HG02571 (cell line): Measurements from ENCODE around the gene LRRC1.

Experiments used
- ATAC-seq: cut with Tn5 transposase; IDR thresholded peaks from one replicate; pipeline ENCODE4 v1.9.1; 2021; ENCODE audit warnings: mild to moderate bottlenecking, moderate library complexity; ENCODE audit not compliant: unreplicated experiment

Gene LRRC1

DNA sequence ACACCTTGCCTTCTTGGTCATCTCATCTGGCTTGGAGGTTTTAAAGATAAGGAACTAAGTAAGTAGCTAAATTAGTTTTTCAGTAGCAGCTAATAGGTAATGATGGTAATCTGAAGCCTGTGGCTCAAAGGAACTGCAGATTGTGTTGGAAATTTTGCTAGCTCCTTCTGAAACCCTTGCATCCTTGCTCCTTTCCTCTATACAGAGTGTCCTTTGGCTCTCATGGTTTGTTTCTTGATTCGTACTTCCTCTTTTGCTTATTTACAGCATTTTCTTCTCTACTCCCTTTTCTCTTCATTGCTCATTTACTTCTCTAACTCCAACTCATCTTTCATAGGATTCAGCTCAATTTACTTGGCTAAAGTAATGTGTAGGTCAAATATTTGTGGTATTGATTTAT, 19.0 kb downstream of the LRRC1 start:
- ATAC-seq = no peak

DNA sequence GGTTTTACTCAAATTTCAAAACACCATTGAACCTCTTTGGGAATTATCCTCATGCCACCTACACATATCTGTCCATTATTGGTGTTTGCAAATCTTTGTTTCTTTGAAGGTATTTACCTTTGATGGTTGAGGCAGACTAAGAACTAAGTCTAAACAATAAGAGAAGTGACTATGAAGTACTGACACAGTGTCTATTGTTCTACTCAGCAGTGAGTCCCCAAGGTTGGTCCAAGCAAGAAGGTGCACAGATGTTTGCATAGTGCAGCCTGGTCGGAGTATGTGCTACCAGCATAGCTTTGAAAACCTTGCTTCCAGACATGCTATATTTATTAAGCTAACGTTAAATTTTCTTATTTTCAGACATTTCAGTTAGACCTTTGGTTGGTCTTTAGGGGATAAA, 19.5 kb downstream of the LRRC1 start:
- no peak for ATAC-seq

GRCh38 chr6:53815381-53816119, 20.7 kb downstream of the LRRC1 start:
- no peak for ATAC-seq

GRCh38 chr6:53818858-53819609, 24.2 kb downstream of the LRRC1 start:
- ATAC-seq = no peak

DNA sequence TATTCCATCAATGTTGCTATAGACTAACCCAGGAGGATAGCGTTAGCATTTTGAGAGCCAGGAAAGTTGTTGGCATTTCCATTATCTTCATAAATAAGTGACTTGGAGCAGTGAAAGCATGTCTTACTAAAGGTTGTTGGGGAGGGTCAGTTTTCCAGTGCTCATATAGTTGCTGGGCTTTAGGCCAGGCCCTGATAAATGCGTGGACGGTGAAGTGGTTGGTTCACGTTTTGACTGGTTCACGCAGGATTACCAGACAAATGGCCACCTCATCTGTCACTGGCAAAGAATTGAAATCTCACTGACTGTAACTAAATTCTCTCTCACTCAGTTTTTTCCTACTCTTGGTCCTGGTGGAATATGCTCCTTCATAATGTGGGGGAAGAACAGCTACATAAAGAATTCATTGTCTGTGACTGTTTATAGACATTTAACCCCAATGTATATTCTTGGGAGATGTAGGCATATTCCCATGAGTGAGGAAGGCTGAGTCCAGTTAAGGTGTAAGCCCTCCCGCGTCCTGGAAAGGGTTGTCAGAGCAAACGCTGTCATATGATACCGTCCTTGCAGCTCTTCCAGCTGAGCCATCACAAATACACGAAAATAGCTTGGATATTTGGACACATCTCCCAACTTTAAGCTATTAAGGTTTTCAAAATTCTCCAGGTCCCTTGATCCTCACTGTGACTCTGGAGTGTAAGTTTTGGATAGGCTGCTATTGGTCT, 27.8 kb downstream of the LRRC1 start:
- no peak for ATAC-seq

DNA sequence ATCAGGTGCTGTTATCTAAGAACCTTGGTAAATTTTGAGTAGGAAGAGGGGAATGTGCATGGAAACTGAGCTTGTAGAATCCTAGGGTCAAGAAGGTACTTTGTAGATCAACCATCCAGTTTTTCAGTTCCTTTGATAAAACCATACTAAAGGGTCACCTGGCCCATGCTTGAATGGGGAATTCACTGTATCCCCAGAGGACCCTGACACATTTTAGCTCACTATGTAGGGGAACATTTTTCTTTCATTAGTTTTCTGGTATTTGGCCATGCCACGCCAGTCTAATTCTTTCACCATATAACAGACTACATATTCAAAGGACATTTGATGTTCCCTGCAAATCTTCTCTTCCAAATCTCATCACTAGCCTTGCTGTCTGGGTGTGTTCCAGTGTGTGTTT, 29.9 kb downstream of the LRRC1 start:
- ATAC-seq = no peak

GRCh38 chr6:53825532-53826321, 30.9 kb downstream of the LRRC1 start:
- no peak for ATAC-seq

DNA sequence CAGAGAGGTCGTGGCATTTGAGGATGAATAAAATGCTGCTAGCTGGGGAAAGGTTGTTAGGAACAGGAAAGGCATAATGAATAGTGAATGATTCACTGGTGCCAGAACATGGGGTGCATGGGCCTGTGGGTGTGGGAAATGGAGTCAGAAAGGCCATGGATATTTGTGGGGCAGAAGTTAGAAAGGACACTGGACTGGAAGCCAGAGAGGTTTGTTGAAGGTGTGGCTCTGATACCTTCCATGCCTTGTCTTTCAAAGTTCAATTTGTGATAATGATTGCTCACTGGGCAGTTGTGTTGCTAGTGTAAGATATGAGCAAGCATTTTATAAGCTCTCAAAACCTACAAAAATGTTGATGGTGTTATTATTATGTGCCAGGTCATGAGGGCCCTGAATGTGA, 32.7 kb downstream of the LRRC1 start:
- no peak for ATAC-seq

DNA sequence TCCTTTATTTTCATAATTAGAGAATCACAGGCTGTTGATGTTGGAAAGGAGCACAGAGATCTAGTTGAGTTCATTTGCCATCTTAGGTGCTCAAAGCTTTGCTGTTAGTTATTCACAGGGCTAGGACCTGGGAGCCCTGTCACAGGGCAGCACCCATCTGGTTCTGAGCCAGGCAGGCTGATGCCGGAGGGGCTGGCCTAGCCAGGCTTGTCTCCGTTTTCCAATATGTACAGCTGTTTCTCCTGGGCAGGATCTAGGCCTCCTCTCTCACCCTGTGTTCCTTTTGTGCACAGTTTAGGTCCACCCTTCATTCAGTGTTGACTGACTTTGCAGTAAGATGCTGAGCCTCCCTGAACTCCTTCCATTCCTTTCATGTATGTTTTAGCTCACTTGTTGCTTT, 33.4 kb downstream of the LRRC1 start:
- no peak for ATAC-seq

GRCh38 chr6:53828966-53829697, 34.3 kb downstream of the LRRC1 start:
- no peak for ATAC-seq

DNA sequence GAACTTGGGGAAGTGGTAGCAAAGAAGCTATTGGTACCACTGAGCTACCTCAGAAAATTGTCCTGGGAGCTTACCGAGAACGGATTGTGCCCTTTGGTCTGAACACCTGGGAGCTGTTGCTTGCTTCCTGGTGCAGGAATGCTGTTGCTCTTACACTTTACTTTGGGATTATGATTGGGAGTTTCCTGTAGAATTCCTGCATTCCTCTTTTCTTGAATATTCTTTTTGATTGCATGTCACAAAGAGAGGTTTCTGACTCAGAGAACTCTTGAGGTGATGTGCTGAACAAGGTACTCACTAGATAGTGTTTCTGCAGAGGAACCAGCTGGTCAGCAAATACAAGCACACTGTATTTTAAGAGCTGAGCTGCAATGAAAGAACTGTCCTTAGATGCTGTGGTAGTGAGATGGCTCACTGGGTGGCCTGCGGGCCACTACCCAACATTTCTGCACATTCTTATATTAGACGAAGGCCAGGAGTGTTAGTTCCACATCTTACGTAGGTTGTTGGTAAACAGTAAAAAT, 35.0 kb downstream of the LRRC1 start:
- no peak for ATAC-seq

DNA sequence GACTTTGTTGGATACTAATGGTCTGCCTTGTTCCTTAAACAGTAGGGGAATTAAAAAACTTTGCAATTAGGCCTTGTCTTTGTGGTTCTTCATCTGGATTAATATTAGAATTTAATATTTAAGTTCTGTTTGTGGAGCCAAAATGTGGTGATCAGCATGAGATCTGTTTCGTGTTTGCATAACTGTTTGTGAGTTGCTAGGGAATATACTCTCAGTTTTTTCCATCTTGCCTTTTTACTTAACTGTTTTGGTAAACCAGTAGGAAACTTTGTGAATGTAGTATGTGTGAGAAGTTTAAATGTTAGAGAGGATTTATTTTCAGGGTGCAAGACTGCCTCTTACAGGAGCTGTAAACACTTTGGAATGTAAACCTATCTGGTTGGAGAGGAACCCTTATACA, 35.6 kb downstream of the LRRC1 start:
- no peak for ATAC-seq

GRCh38 chr6:53831081-53831869, 36.5 kb downstream of the LRRC1 start:
- no peak for ATAC-seq

GRCh38 chr6:53831936-53832660, 37.3 kb downstream of the LRRC1 start:
- no peak for ATAC-seq

GRCh38 chr6:53833155-53833554, 38.4 kb downstream of the LRRC1 start:
- no peak for ATAC-seq

DNA sequence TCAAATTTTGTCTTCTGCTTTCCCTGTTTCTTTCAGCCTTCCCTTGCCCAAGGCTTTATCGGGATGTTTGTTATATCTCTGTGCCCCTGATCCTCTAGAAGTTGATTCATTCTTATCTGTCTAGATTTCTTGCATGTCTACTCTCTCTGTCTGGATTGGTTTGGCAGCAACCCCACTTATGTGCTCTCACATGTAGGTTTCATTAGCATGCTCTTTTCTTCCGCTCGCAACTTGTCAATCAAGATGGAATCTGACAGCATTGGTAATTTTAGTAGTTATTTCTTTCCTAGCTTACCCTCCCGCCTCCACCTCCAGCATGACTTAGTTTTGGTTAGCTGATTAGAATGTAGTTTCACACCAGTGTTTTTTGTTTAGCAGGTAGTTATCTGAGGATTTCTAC, 39.3 kb downstream of the LRRC1 start:
- no peak for ATAC-seq

- ATAC-seq = no peak
Measured at GRCh38 chr6:53837865-53838769, 43.3 kb downstream of the LRRC1 start.

- ATAC-seq = no peak
Measured at GRCh38 chr6:53840027-53840426, 45.2 kb downstream of the LRRC1 start.
